Mononuclear cell (primary cell): ENCODE results near the gene PPT1. TPM values are rescaled to one million over a fixed set of nuclear protein-coding genes. Genes with fewer than 3 reads are reported as not detected.

Experiments
- H3K27me3 ChIP-seq: 2 replicates; pipeline ENCODE4 v1.6.0; 2011; ENCODE audit warnings: low read length, control low read depth; ENCODE audit not compliant: insufficient read depth
- H3K4me1 ChIP-seq: 2 replicates; pipeline ENCODE4 v1.5.1; 2011; ENCODE audit warnings: mild to moderate bottlenecking, low read length, control low read depth; ENCODE audit not compliant: insufficient read depth
- H3K4me3 ChIP-seq: 2 replicates; pipeline ENCODE4 v1.5.1; 2011; ENCODE audit warnings: mild to moderate bottlenecking, low read length, moderate library complexity
- H3K9me3 ChIP-seq: 2 replicates; pipeline ENCODE4 v1.5.1; 2011; ENCODE audit warnings: low read depth, mild to moderate bottlenecking, control low read depth, low read length
- total RNA-seq: library from RNA; depleted of rRNA; stranded (reverse); fragments of >200 nt; gene quantifications from one replicate; pipeline ENCODE4 v1.2.3, GENCODE V29; 2012

The PPT1 gene
- total RNA-seq, 1 donor, result 182 TPM

- no peaks in the 10 kb centered on the region for H3K27me3 ChIP-seq
- H3K9me3 ChIP-seq, result no peaks in the 10 kb centered on the region
- peaks cover 74% of the 10 kb centered on the region for H3K4me1 ChIP-seq
- no peak overlapping the region for H3K4me3 ChIP-seq
Measured at GRCh38 chr1:40034869-40035268, 62.2 kb downstream of the PPT1 start.

- H3K4me1 ChIP-seq, result peaks cover 55% of the 10 kb centered on the region
- no peak overlapping the region for H3K4me3 ChIP-seq
- H3K9me3 ChIP-seq, result no peaks in the 10 kb centered on the region
- no peaks in the 10 kb centered on the region for H3K27me3 ChIP-seq
Measured at GRCh38 chr1:40032240-40032891, 64.7 kb downstream of the PPT1 start.

- Histone ChIP-seq H3K9me3 (no peaks in the 10 kb centered on the region), H3K4me1 (peaks cover 38% of the 10 kb centered on the region), H3K4me3 (no peak overlapping the region), H3K27me3 (no peaks in the 10 kb centered on the region)
Measured at GRCh38 chr1:40030528-40031135, 66.4 kb downstream of the PPT1 start.

- no peak overlapping the region for H3K4me3 ChIP-seq
- H3K4me1 ChIP-seq, result peaks cover 27% of the 10 kb centered on the region
- no peaks in the 10 kb centered on the region for H3K9me3 ChIP-seq
- no peaks in the 10 kb centered on the region for H3K27me3 ChIP-seq
Measured at GRCh38 chr1:40029608-40030007, 67.4 kb downstream of the PPT1 start.

GRCh38 chr1:40027647-40028046, 69.4 kb downstream of the PPT1 start:
- no peak overlapping the region for H3K4me3 ChIP-seq
- no peaks in the 10 kb centered on the region for H3K9me3 ChIP-seq
- H3K4me1 ChIP-seq, result peaks cover 13% of the 10 kb centered on the region
- no peaks in the 10 kb centered on the region for H3K27me3 ChIP-seq

GRCh38 chr1:40024671-40025070, 72.4 kb downstream of the PPT1 start:
- Histone ChIP-seq H3K27me3 (no peaks in the 10 kb centered on the region), H3K9me3 (no peaks in the 10 kb centered on the region), H3K4me3 (no peak overlapping the region), H3K4me1 (peaks cover 10% of the 10 kb centered on the region)

GRCh38 chr1:40023379-40023944, 73.6 kb downstream of the PPT1 start:
- no peak overlapping the region for H3K4me3 ChIP-seq
- H3K4me1 ChIP-seq, result peaks cover 5% of the 10 kb centered on the region
- no peaks in the 10 kb centered on the region for H3K9me3 ChIP-seq
- H3K27me3 ChIP-seq, result no peaks in the 10 kb centered on the region

Other genes with a start within 250 kb of the PPT1 start
- gene TRIT1, start 213.7 kb downstream of the PPT1 start, total RNA-seq, result 8.2 TPM
- gene MYCL, start 195.3 kb downstream of the PPT1 start, total RNA-seq, result 5.0 TPM
- 8.4 TPM for gene MFSD2A, start 142.1 kb downstream of the PPT1 start, total RNA-seq
- 270 TPM for gene CAP1, start 56.5 kb downstream of the PPT1 start, total RNA-seq
- 76.4 TPM for gene RLF, start 64.1 kb upstream of the PPT1 start, total RNA-seq
- not detected for gene TMCO2, start 150.7 kb upstream of the PPT1 start, total RNA-seq
- 17.2 TPM for gene ZMPSTE24, start 161.0 kb upstream of the PPT1 start, total RNA-seq
- gene COL9A2, start 220.0 kb upstream of the PPT1 start, total RNA-seq, result 4.1 TPM